Ovary (tissue), 3 donors: ENCODE data around the gene SLIT1.

Experiments
- CTCF ChIP-seq, 3 donors: fragments of 450-650 bp in 2 of 3; fragments of 200-600 bp in 1 of 3; IDR thresholded peaks; one replicate each; pipeline versions ENCODE4 v1.5.1 to v1.8.0; 2016 to 2022; ENCODE audit warnings: antibody characterized with exemption in 3 of 3, mild to moderate bottlenecking in 1 of 3
- EP300 ChIP-seq: sonication (generic); formaldehyde crosslinking; IDR thresholded peaks from one replicate; pipeline ENCODE4 v1.6.1; 2017; ENCODE audit warnings: antibody characterized with exemption
- POLR2A ChIP-seq: fragments of 450-650 bp; IDR thresholded peaks from one replicate; pipeline ENCODE4 v1.6.1; 2017; ENCODE audit warnings: antibody characterized with exemption, mild to moderate bottlenecking, moderate library complexity
- donor health status: DM: no; HTN: no; CAD: no.

GRCh38 chr10:97003804-97004201 is 182.0 kb downstream of the SLIT1 start:
- TF ChIP-seq POLR2A (no peak), EP300 (no peak), CTCF (IDR thresholded peaks at IDR 0.05) (no peak)
